Measurements from ENCODE around the gene TRAF3IP1.

Gene TRAF3IP1

GRCh38 chr2:238420878-238421694 is 100.8 kb downstream of the TRAF3IP1 start:
- no peak for DNase-seq (ENCODE audit: insufficient read length, low spot score)
- TF ChIP-seq SPI1 (IDR thresholded peaks at IDR 0.05; ENCODE audit: low read depth, low read length) (no peak), POLR2AphosphoS5 (IDR thresholded peaks at IDR 0.05; ENCODE audit: low read depth, low read length) (no peak), PAX5 (IDR thresholded peaks at IDR 0.05; ENCODE audit: insufficient read depth, low read length, severe bottlenecking) (no peak), POU2F2 (IDR thresholded peaks at IDR 0.05; ENCODE audit: low read depth, low read length) (no peak), POLR2A (IDR thresholded peaks at IDR 0.05; ENCODE audit: low read depth, low read length) (no peak), TAF1 (IDR thresholded peaks at IDR 0.05; ENCODE audit: low read depth, low read length) (no peak)
- FAIRE-seq: no peak

GRCh38 chr2:238421695-238422035 is 101.3 kb downstream of the TRAF3IP1 start:
- DNase-seq (ENCODE audit: insufficient read length, low spot score) (no peak), FAIRE-seq (no peak)
- TF ChIP-seq SPI1 (IDR thresholded peaks at IDR 0.05; ENCODE audit: low read depth, low read length) (no peak), TAF1 (IDR thresholded peaks at IDR 0.05; ENCODE audit: low read depth, low read length) (no peak), POU2F2 (IDR thresholded peaks at IDR 0.05; ENCODE audit: low read depth, low read length) (no peak), PAX5 (IDR thresholded peaks at IDR 0.05; ENCODE audit: insufficient read depth, low read length, severe bottlenecking) (no peak), POLR2A (IDR thresholded peaks at IDR 0.05; ENCODE audit: low read depth, low read length) (no peak), POLR2AphosphoS5 (IDR thresholded peaks at IDR 0.05; ENCODE audit: low read depth, low read length) (no peak)

- no peak for TF ChIP-seq POU2F2 (IDR thresholded peaks at IDR 0.05; ENCODE audit: low read depth, low read length)
- FAIRE-seq (no peak), DNase-seq (ENCODE audit: insufficient read length, low spot score) (no peak)
Observed at GRCh38 chr2:238422285-238422684, 102.0 kb downstream of the TRAF3IP1 start.

GRCh38 chr2:238422940-238423339 is 102.6 kb downstream of the TRAF3IP1 start:
- DNase-seq (ENCODE audit: insufficient read length, low spot score): no peak
- no peak for FAIRE-seq
- TF ChIP-seq TAF1 (IDR thresholded peaks at IDR 0.05; ENCODE audit: low read depth, low read length) (no peak), PAX5 (IDR thresholded peaks at IDR 0.05; ENCODE audit: insufficient read depth, low read length, severe bottlenecking) (no peak), SPI1 (IDR thresholded peaks at IDR 0.05; ENCODE audit: low read depth, low read length) (no peak), POU2F2 (IDR thresholded peaks at IDR 0.05; ENCODE audit: low read depth, low read length) (no peak), POLR2AphosphoS5 (IDR thresholded peaks at IDR 0.05; ENCODE audit: low read depth, low read length) (no peak), POLR2A (IDR thresholded peaks at IDR 0.05; ENCODE audit: low read depth, low read length) (no peak)

GRCh38 chr2:238423561-238424312 is 103.4 kb downstream of the TRAF3IP1 start:
- no peak for FAIRE-seq

GRCh38 chr2:238424313-238424700 is 104.0 kb downstream of the TRAF3IP1 start:
- no peak for TF ChIP-seq TAF1 (IDR thresholded peaks at IDR 0.05; ENCODE audit: low read depth, low read length)
- no peak for TF ChIP-seq POU2F2 (IDR thresholded peaks at IDR 0.05; ENCODE audit: low read depth, low read length)
- TF ChIP-seq POLR2AphosphoS5 (IDR thresholded peaks at IDR 0.05; ENCODE audit: low read depth, low read length): no peak
- no peak for TF ChIP-seq PAX5 (IDR thresholded peaks at IDR 0.05; ENCODE audit: insufficient read depth, low read length, severe bottlenecking)
- TF ChIP-seq POLR2A (IDR thresholded peaks at IDR 0.05; ENCODE audit: low read depth, low read length): no peak
- no peak for TF ChIP-seq SPI1 (IDR thresholded peaks at IDR 0.05; ENCODE audit: low read depth, low read length)
- FAIRE-seq (no peak), DNase-seq (ENCODE audit: insufficient read length, low spot score) (no peak)

More at GRCh38 chr2:238423561-238424312, 103.4 kb downstream of the TRAF3IP1 start:
- TF ChIP-seq PAX5 (IDR thresholded peaks at IDR 0.05; ENCODE audit: insufficient read depth, low read length, severe bottlenecking) (no peak), POLR2AphosphoS5 (IDR thresholded peaks at IDR 0.05; ENCODE audit: low read depth, low read length) (no peak), SPI1 (IDR thresholded peaks at IDR 0.05; ENCODE audit: low read depth, low read length) (no peak), TAF1 (IDR thresholded peaks at IDR 0.05; ENCODE audit: low read depth, low read length) (no peak), POLR2A (IDR thresholded peaks at IDR 0.05; ENCODE audit: low read depth, low read length) (no peak)
- no peak for DNase-seq (ENCODE audit: insufficient read length, low spot score)

- TF ChIP-seq SPI1 (IDR thresholded peaks at IDR 0.05; ENCODE audit: low read depth, low read length): no peak
- no peak for TF ChIP-seq TAF1 (IDR thresholded peaks at IDR 0.05; ENCODE audit: low read depth, low read length)
- TF ChIP-seq PAX5 (IDR thresholded peaks at IDR 0.05; ENCODE audit: insufficient read depth, low read length, severe bottlenecking): no peak
- TF ChIP-seq POLR2AphosphoS5 (IDR thresholded peaks at IDR 0.05; ENCODE audit: low read depth, low read length): no peak
- no peak for TF ChIP-seq POU2F2 (IDR thresholded peaks at IDR 0.05; ENCODE audit: low read depth, low read length)
- TF ChIP-seq POLR2A (IDR thresholded peaks at IDR 0.05; ENCODE audit: low read depth, low read length): no peak
- DNase-seq (ENCODE audit: insufficient read length, low spot score) (no peak), FAIRE-seq (peak; percentile 31)
Observed at GRCh38 chr2:238425505-238425978, 105.2 kb downstream of the TRAF3IP1 start.

GRCh38 chr2:238425979-238426567 is 105.8 kb downstream of the TRAF3IP1 start:
- DNase-seq (ENCODE audit: insufficient read length, low spot score): no peak
- TF ChIP-seq SPI1 (IDR thresholded peaks at IDR 0.05; ENCODE audit: low read depth, low read length) (no peak), PAX5 (IDR thresholded peaks at IDR 0.05; ENCODE audit: insufficient read depth, low read length, severe bottlenecking) (no peak)
- FAIRE-seq: no peak

DNA sequence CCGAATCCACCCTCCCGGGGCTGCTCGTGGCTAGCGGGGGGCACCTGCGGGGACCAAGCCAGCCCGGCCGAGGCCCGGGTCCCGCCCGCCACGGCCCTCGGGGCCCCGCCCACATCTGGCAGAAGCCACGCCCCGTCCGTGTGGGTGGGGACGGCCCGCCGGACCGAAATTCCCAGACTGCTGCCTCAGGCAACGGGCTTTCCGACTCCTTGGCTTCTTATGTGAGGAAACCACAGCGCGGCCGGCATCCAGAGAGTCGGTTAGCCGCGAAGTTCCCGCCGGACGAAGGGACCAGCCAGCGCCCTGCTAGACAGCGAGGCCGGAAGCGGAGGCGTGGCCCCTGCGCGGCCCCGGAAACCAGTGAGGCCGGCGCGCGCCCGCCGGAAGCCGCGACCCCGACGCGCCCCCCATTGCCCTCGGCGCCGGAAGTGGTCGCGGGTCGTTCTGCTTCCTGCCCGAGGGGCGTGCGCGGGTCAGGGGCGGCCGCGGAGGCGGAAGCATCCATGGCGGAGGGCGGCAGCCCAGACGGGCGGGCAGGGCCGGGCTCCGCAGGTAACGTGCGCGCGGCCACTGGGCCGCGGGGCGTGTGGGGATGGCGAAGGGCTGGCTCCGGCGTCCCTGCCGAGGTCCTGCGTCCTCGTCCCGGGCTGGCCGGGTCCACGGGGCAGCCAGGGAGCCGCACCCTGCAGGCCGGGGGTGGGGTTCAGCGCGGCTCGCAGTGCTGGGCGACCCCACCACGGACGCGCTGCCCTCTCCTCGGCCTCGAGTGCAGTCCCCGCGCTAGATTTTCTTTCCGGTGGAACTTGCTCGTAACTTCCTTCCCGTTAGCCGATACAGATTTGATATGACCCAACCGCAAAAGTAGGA is 106.5 kb downstream of the TRAF3IP1 start, which contains the start of gene ASB1:
ASB1 (plus strand) TSS at position 360 of the 867 bp plus-strand sequence; CDS start at position 504, 144 bp downstream.
- peak; percentile 88 for TF ChIP-seq POLR2A (IDR thresholded peaks at IDR 0.05; ENCODE audit: low read depth, low read length)
- TF ChIP-seq POU2F2 (IDR thresholded peaks at IDR 0.05; ENCODE audit: low read depth, low read length): peak; percentile 53; the same call in 1 of the 2 replicates
- TF ChIP-seq TAF1 (IDR thresholded peaks at IDR 0.05; ENCODE audit: low read depth, low read length): peak; percentile 79
- TF ChIP-seq PAX5 (IDR thresholded peaks at IDR 0.05; ENCODE audit: insufficient read depth, low read length, severe bottlenecking): peak; percentile 63
- TF ChIP-seq SPI1 (IDR thresholded peaks at IDR 0.05; ENCODE audit: low read depth, low read length): no peak
- peak; percentile 93 for TF ChIP-seq POLR2AphosphoS5 (IDR thresholded peaks at IDR 0.05; ENCODE audit: low read depth, low read length)
- FAIRE-seq (peak; percentile 99), DNase-seq (ENCODE audit: insufficient read length, low spot score) (peak; percentile 95)
